ENCODE measurements around the gene DENND1B.
A peak's percentile ranks its signal among the peaks of the same experiment; 100 is the strongest.

Gene DENND1B

GRCh38 chr1:197775282-197776262 lies at the start of gene DENND1B:
Gene DENND1B (minus strand): TSS chr1:197775480. CDS start chr1:197775155, 325 bp downstream.
- peak; percentile 86 for DNase-seq

- DNase-seq = no peak
Measured at GRCh38 chr1:197814306-197814705, 39.0 kb upstream of the DENND1B start.

- no peak for DNase-seq
Measured at GRCh38 chr1:197813741-197814140, 38.5 kb upstream of the DENND1B start.

GRCh38 chr1:197811769-197812168 lies 36.5 kb upstream of the DENND1B start:
- no peak for DNase-seq

- DNase-seq = no peak
Measured at GRCh38 chr1:197810812-197811211, 35.5 kb upstream of the DENND1B start.

GRCh38 chr1:197808880-197809279 lies 33.6 kb upstream of the DENND1B start:
- DNase-seq = no peak

GRCh38 chr1:197807739-197808453 lies 32.6 kb upstream of the DENND1B start:
- no peak for DNase-seq

GRCh38 chr1:197807216-197807615 lies 31.9 kb upstream of the DENND1B start:
- DNase-seq = no peak

- DNase-seq = no peak
Measured at GRCh38 chr1:197806718-197807117, 31.4 kb upstream of the DENND1B start.

GRCh38 chr1:197801684-197802083 lies 26.4 kb upstream of the DENND1B start:
- no peak for DNase-seq

GRCh38 chr1:197801111-197801482 lies 25.8 kb upstream of the DENND1B start:
- DNase-seq = no peak

GRCh38 chr1:197800379-197801110 lies 25.3 kb upstream of the DENND1B start:
- no peak for DNase-seq

- peak; percentile 60 for DNase-seq
Measured at GRCh38 chr1:197799271-197799670, 24.0 kb upstream of the DENND1B start.

GRCh38 chr1:197798492-197798891 lies 23.2 kb upstream of the DENND1B start:
- no peak for DNase-seq

- DNase-seq = no peak
Measured at GRCh38 chr1:197797010-197797409, 21.7 kb upstream of the DENND1B start.

- DNase-seq = no peak
Measured at GRCh38 chr1:197788741-197789739, 13.8 kb upstream of the DENND1B start.

GRCh38 chr1:197787623-197788536 lies 12.6 kb upstream of the DENND1B start:
- no peak for DNase-seq

- DNase-seq = peak; percentile 29
Measured at GRCh38 chr1:197787056-197787455, 11.8 kb upstream of the DENND1B start.

GRCh38 chr1:197786280-197786679 lies 11.0 kb upstream of the DENND1B start:
- DNase-seq = no peak

- DNase-seq = no peak
Measured at GRCh38 chr1:197783510-197783948, 8.2 kb upstream of the DENND1B start.

All from NCI-H226 (cell line).